IMR-90 (cell line): Measurements from ENCODE around the gene SNAPC4. TPM values are rescaled to one million over a fixed set of nuclear protein-coding genes. Genes with fewer than 3 reads are reported as not detected.

Experiments used
- ATAC-seq: fragments of 200-7000 bp; cut with Tn5 transposase; 2 replicates; pipeline ENCODE4 v1.9.1; 2020; ENCODE audit warnings: low read depth, mild to moderate bottlenecking, moderate library complexity
- BruUV-seq: library from RNA; stranded (reverse); fragments of 400-500 nt; replicated peaks from 2 replicates; lab custom pipeline; 2021; lab: Mats Ljungman, UMichigan
- CTCF ChIA-PET: fragments of 300-600 bp; formaldehyde crosslinking; extraction: SDS; loops from one replicate; lab custom pipeline; 2021; ENCODE audit warnings: antibody characterized with exemption; lab: Yijun Ruan, JAX
- POLR2A ChIA-PET: fragments of 300-600 bp; sonication (Branson Sonifier 250); formaldehyde crosslinking; loops from one replicate; lab custom pipeline; 2022; ENCODE audit warnings: antibody characterized with exemption; ENCODE audit not compliant: unreplicated experiment; lab: Charles Lee
- DNase-seq: peaks from one replicate; pipeline ENCODE4 v3.0.0; 2013
- H2AFZ ChIP-seq: replicated peaks from 2 replicates; pipeline ENCODE3; 2013; ENCODE audit warnings: low read length, mild to moderate bottlenecking; ENCODE audit not compliant: poor library complexity
- H2AK5ac ChIP-seq: 2 replicates; pipeline ENCODE4 v1.6.1; 2013; ENCODE audit warnings: low read depth, low read length, inconsistent platforms
- H2AK9ac ChIP-seq: replicated peaks from 2 replicates; pipeline ENCODE3; 2013; ENCODE audit warnings: mild to moderate bottlenecking, low read depth, low read length, moderate library complexity; ENCODE audit not compliant: poor library complexity
- H2BK120ac ChIP-seq: 2 replicates; pipeline ENCODE4 v1.6.1; 2013; ENCODE audit warnings: low read depth, low read length, inconsistent platforms
- H2BK15ac ChIP-seq: 3 replicates; pipeline ENCODE4 v1.6.1; 2013; ENCODE audit warnings: low read depth, low read length, inconsistent platforms
- H2BK20ac ChIP-seq: 2 replicates; pipeline ENCODE4 v1.6.1; 2013; ENCODE audit warnings: low read depth, mild to moderate bottlenecking, inconsistent platforms, low read length, moderate library complexity
- H2BK5ac ChIP-seq: 2 replicates; pipeline ENCODE4 v1.6.1; 2013; ENCODE audit warnings: mild to moderate bottlenecking, low read depth, low read length, inconsistent platforms; ENCODE audit not compliant: poor library complexity, severe bottlenecking
- H3K14ac ChIP-seq: replicated peaks from 2 replicates; pipeline ENCODE4 v1.6.1; 2013; ENCODE audit warnings: low read depth, low read length, inconsistent platforms
- H3K18ac ChIP-seq: 2 replicates; pipeline ENCODE4 v1.6.1; 2013; ENCODE audit warnings: low read depth, low read length, control low read depth
- H3K23ac ChIP-seq: 2 replicates; pipeline ENCODE4 v1.6.1; 2013; ENCODE audit warnings: low read depth, low read length, inconsistent platforms
- H3K27ac ChIP-seq: 2 replicates; pipeline ENCODE4 v1.5.1; 2013; ENCODE audit warnings: mild to moderate bottlenecking, control low read depth, low read length; ENCODE audit not compliant: insufficient read depth
- H3K27me3 ChIP-seq: 2 replicates; pipeline ENCODE4 v1.6.1; 2013; ENCODE audit warnings: low read length; ENCODE audit not compliant: control insufficient read depth, insufficient read depth
- H3K36me3 ChIP-seq: 2 replicates; pipeline ENCODE4 v1.6.1; 2013; ENCODE audit warnings: low read length, mixed read lengths; ENCODE audit not compliant: control insufficient read depth, insufficient read depth
- H3K4ac ChIP-seq: 2 replicates; pipeline ENCODE4 v1.6.1; 2013; ENCODE audit warnings: low read depth, low read length, inconsistent platforms
- H3K4me1 ChIP-seq: 2 replicates; pipeline ENCODE4 v1.6.1; 2013; ENCODE audit warnings: low read length, mixed read lengths; ENCODE audit not compliant: control insufficient read depth, insufficient read depth
- H3K4me2 ChIP-seq: 2 replicates; pipeline ENCODE4 v1.6.1; 2013; ENCODE audit warnings: low read depth, mild to moderate bottlenecking, control low read depth, low read length, moderate library complexity
- H3K4me3 ChIP-seq: 2 replicates; pipeline ENCODE4 v1.5.1; 2013; ENCODE audit warnings: low read depth, mild to moderate bottlenecking, control low read depth, low read length, moderate library complexity; ENCODE audit not compliant: insufficient read depth
- H3K56ac ChIP-seq: 2 replicates; pipeline ENCODE4 v1.6.1; 2013; ENCODE audit warnings: low read length, inconsistent platforms; ENCODE audit not compliant: insufficient read depth; ENCODE audit errors: extremely low read depth
- H3K79me1 ChIP-seq, 2 experiments: 2 replicates each; pipeline ENCODE4 v1.6.1; 2013; ENCODE audit warnings: low read length in 2 of 2, inconsistent platforms in 1 of 2, low read depth in 1 of 2
- H3K9ac ChIP-seq: 2 replicates; pipeline ENCODE4 v1.6.1; 2013; ENCODE audit warnings: low read depth, low read length, control low read depth
- H3K9me1 ChIP-seq: 2 replicates; pipeline ENCODE4 v1.6.1; 2013; ENCODE audit warnings: low read length, inconsistent platforms; ENCODE audit not compliant: insufficient read depth
- H3K9me3 ChIP-seq: 2 replicates; pipeline ENCODE4 v1.6.1; 2013; ENCODE audit warnings: low read length; ENCODE audit not compliant: control insufficient read depth, insufficient read depth
- H4K20me1 ChIP-seq: 2 replicates; pipeline ENCODE4 v1.6.1; 2013; ENCODE audit warnings: low read length, inconsistent platforms; ENCODE audit not compliant: insufficient read depth
- H4K5ac ChIP-seq: 2 replicates; pipeline ENCODE4 v1.6.1; 2013; ENCODE audit warnings: mild to moderate bottlenecking, low read depth, low read length, control low read depth
- H4K8ac ChIP-seq, 2 experiments: 2 replicates each; pipeline ENCODE4 v1.6.1; 2013; ENCODE audit warnings: low read depth in 2 of 2, low read length in 2 of 2, control low read depth in 1 of 2, inconsistent platforms in 1 of 2
- H4K91ac ChIP-seq: 2 replicates; pipeline ENCODE4 v1.6.1; 2013; ENCODE audit warnings: low read depth, low read length, inconsistent platforms; ENCODE audit not compliant: insufficient read depth
- BHLHE40 ChIP-seq: fragments of 150-350 bp; IDR thresholded peaks from 2 replicates; pipeline ENCODE4 v1.6.1; 2016; ENCODE audit warnings: mild to moderate bottlenecking, low read depth, low read length
- CEBPB ChIP-seq: IDR thresholded peaks from 2 replicates; pipeline ENCODE4 v1.6.1; 2012; ENCODE audit warnings: low read depth, low read length, improper control_type of control experiment
- FOS ChIP-seq: fragments of 150-350 bp; IDR thresholded peaks from 2 replicates; pipeline ENCODE4 v1.6.1; 2016; ENCODE audit warnings: low read depth, low read length
- MAFK ChIP-seq: IDR thresholded peaks from 2 replicates; pipeline ENCODE4 v1.6.1; 2012; ENCODE audit warnings: low read depth, low read length, improper control_type of control experiment
- MAZ ChIP-seq: IDR thresholded peaks from 2 replicates; pipeline ENCODE4 v1.6.1; 2012; ENCODE audit warnings: low read depth, mild to moderate bottlenecking, low read length, improper control_type of control experiment, moderate library complexity, borderline replicate concordance
- NFE2L2 ChIP-seq: fragments of 150-350 bp; IDR thresholded peaks from 2 replicates; pipeline ENCODE4 v1.6.1; 2016; ENCODE audit warnings: low read depth, mild to moderate bottlenecking, low read length
- POLR2A ChIP-seq: IDR thresholded peaks from 2 replicates; pipeline ENCODE4 v1.6.1; 2012; ENCODE audit warnings: mild to moderate bottlenecking, low read depth, low read length
- RAD21 ChIP-seq: IDR thresholded peaks from 2 replicates; pipeline ENCODE4 v1.6.1; 2012; ENCODE audit warnings: low read length, improper control_type of control experiment
- RCOR1 ChIP-seq: IDR thresholded peaks from 2 replicates; pipeline ENCODE4 v1.6.1; 2012; ENCODE audit warnings: mild to moderate bottlenecking, low read length, improper control_type of control experiment; ENCODE audit not compliant: insufficient replicate concordance
- RFX5 ChIP-seq: IDR thresholded peaks from 2 replicates; pipeline ENCODE4 v1.8.0; 2012; ENCODE audit warnings: low read depth, mild to moderate bottlenecking, low read length, moderate library complexity
- SMC3 ChIP-seq: fragments of 150-350 bp; IDR thresholded peaks from 2 replicates; pipeline ENCODE4 v1.6.1; 2016; ENCODE audit warnings: low read depth, mild to moderate bottlenecking, antibody characterized with exemption, low read length, moderate library complexity
- USF2 ChIP-seq: fragments of 150-350 bp; IDR thresholded peaks from 2 replicates; pipeline ENCODE4 v1.6.1; 2017; ENCODE audit warnings: mild to moderate bottlenecking, antibody characterized with exemption, low read length, low read depth
- WGBS, 2 experiments: methylation state at CpG; one replicate each; pipeline versions ENCODE4 v1.1.5 to v1.1.7; 2013; ENCODE audit warnings: missing lambda C conversion rate in 2 of 2; ENCODE audit not compliant: insufficient read length in 1 of 2; ENCODE audit errors: extremely low coverage in 2 of 2; 5-methylcytosine and 5-hydroxymethylcytosine counted together
- dilution Hi-C: fragments of 300-500 bp; cut with HindIII; formaldehyde crosslinking; loops from one replicate; pipeline ENCODE4 v1.14.3; 2018; ENCODE audit warnings: low sequenced_read_pairs; ENCODE audit not compliant: unreplicated experiment
- in situ Hi-C: fragments of 300-500 bp; cut with MboI; formaldehyde crosslinking; loops from 3 replicates; pipeline ENCODE4 v1.14.3; 2019; ENCODE audit warnings: low sequenced_read_pairs, inconsistent platforms, mixed read lengths
- intact Hi-C: fragments of 100-400 bp; cut with micrococcal nuclease; formaldehyde crosslinking; loops from 2 replicates; pipeline ENCODE4 v1.10.0; 2022
- polyA plus RNA-seq, 3 experiments: library from polyadenylated mRNA; depleted of rRNA; stranded (reverse); fragments of >200 nt; gene quantifications; 2 replicates each; pipeline ENCODE4 v1.2.3, GENCODE V29; 2012; ENCODE audit warnings: low replicate concordance in 1 of 3
- total RNA-seq: library from RNA; depleted of rRNA; stranded (reverse); fragments of >200 nt; gene quantifications from 2 replicates; pipeline ENCODE4 v1.2.3, GENCODE V29; 2012
- TF ChIP-seq, protein P1 (sequence below): conservative IDR thresholded peaks from 2 replicates; pipeline ENCODE4 v1.5.1; 2012; ENCODE audit warnings: mild to moderate bottlenecking, low read depth, low read length, improper control_type of control experiment
- TF ChIP-seq, protein P2 (sequence below): fragments of 150-350 bp; IDR thresholded peaks from 2 replicates; pipeline ENCODE4 v1.6.1; 2016; ENCODE audit warnings: low read depth, mild to moderate bottlenecking, low read length, moderate library complexity, borderline replicate concordance

SNAPC4 gene
- total and polyA plus RNA-seq, 2 of the 4 experiments (the other 2 are of a cell fraction): 2.5 to 6.5 TPM

DNA sequence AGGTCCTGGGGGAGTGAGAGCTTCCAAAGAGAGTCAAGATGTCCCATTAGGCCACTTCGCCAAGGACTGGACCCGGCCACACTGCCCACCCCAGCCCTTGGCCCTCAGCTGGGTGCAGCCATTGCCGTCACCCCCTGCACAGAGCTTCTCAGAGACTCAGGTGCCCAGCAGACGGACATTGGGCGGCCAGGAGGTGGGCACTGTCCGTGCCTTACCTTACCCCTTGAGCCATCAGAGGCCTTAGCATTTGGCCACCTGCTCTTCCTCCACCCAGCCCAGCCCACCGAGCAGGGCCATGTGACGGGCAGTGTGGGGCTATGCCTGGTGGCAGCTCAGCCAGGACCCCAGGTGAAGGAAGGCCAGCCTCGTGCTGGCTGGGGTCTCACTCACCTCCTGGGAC, 33.1 kb downstream of the SNAPC4 start (continued):
- TF ChIP-seq MAFK (no peak), SMC3 (no peak), RCOR1 (no peak)

DNA sequence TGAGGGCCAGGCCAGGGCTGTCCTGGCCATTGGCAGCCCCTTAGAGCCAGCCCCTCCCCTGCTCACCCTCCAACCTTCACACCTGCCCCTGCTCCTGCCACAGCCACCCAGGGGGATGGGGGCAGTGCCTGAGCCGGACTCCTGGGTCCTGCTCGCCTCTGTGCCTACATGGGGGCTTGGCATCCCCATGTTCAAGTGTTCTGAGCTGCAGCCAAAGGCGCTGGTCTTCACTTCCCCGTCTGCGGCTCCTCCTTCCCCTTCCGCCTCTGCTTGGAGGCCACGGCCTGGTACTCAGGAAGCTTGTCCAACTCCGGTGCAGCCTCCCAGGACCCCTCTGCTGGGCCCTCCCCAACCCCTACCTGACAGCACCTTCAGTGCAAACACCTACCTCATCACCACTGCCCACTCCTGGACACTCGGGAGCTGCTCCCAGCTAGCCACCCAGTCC, 34.2 kb downstream of the SNAPC4 start:
- POLR2A ChIA-PET: no interaction called here
- TF ChIP-seq RCOR1 (no peak), USF2 (no peak), CEBPB (no peak), MAZ (no peak), FOS (no peak), MAFK (no peak), NFE2L2 (no peak), RFX5 (no peak), SMC3 (no peak), BHLHE40 (no peak), RAD21 (no peak), POLR2A (no peak)
- TF ChIP-seq, protein P1, sequence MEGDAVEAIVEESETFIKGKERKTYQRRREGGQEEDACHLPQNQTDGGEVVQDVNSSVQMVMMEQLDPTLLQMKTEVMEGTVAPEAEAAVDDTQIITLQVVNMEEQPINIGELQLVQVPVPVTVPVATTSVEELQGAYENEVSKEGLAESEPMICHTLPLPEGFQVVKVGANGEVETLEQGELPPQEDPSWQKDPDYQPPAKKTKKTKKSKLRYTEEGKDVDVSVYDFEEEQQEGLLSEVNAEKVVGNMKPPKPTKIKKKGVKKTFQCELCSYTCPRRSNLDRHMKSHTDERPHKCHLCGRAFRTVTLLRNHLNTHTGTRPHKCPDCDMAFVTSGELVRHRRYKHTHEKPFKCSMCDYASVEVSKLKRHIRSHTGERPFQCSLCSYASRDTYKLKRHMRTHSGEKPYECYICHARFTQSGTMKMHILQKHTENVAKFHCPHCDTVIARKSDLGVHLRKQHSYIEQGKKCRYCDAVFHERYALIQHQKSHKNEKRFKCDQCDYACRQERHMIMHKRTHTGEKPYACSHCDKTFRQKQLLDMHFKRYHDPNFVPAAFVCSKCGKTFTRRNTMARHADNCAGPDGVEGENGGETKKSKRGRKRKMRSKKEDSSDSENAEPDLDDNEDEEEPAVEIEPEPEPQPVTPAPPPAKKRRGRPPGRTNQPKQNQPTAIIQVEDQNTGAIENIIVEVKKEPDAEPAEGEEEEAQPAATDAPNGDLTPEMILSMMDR: no peak
- TF ChIP-seq, protein P2, sequence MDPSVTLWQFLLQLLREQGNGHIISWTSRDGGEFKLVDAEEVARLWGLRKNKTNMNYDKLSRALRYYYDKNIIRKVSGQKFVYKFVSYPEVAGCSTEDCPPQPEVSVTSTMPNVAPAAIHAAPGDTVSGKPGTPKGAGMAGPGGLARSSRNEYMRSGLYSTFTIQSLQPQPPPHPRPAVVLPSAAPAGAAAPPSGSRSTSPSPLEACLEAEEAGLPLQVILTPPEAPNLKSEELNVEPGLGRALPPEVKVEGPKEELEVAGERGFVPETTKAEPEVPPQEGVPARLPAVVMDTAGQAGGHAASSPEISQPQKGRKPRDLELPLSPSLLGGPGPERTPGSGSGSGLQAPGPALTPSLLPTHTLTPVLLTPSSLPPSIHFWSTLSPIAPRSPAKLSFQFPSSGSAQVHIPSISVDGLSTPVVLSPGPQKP: no peak

More for the DNA sequence above, 34.2 kb downstream of the SNAPC4 start:
- CTCF ChIA-PET: no interaction called here
- H3K9me1 ChIP-seq: peaks cover 3% of the 10 kb centered on the region; the same call in 1 of the 2 replicates
- H3K14ac ChIP-seq: no peak overlapping the region
- no peak overlapping the region for H3K27ac ChIP-seq
- no peak overlapping the region for H4K91ac ChIP-seq
- dilution Hi-C loops: no loop called here
- no peak for DNase-seq
- no peak overlapping the region for H3K23ac ChIP-seq
- no peak overlapping the region for H2BK15ac ChIP-seq
- no peaks in the 10 kb centered on the region for H3K36me3 ChIP-seq
- no peaks in the 10 kb centered on the region for H3K9me3 ChIP-seq
- intact Hi-C loops: no loop called here
- peaks cover 3 to 22% of the 10 kb centered on the region in 2 experiments; a peak in 3 of 4 replicates for H3K79me1 ChIP-seq
- in situ Hi-C loops: no loop called here
- no peak overlapping the region for H4K8ac ChIP-seq
- no peaks in the 10 kb centered on the region for H4K20me1 ChIP-seq
- no peak overlapping the region for H2AFZ ChIP-seq
- peaks cover 24% of the 10 kb centered on the region for H3K4me1 ChIP-seq
- H3K27me3 ChIP-seq: no peaks in the 10 kb centered on the region
- WGBS, 2 experiments: 86% methylated on average over 9 of the region's 9 CpGs; no CpG with 5 or more reads in 1 of the 2 experiments
- H2BK20ac ChIP-seq: no peak overlapping the region
- peak overlapping the region; percentile 9 for H2AK9ac ChIP-seq
- H2AK5ac ChIP-seq: no peak overlapping the region
- H3K9ac ChIP-seq: no peak overlapping the region
- no TSS peak for BruUV-seq
- no peak overlapping the region for H2BK120ac ChIP-seq
- no peak overlapping the region for H3K18ac ChIP-seq
- H3K4me3 ChIP-seq: no peak overlapping the region
- no peak overlapping the region for H3K56ac ChIP-seq
- no peak for ATAC-seq
- H2BK5ac ChIP-seq: no peak overlapping the region
- no peak overlapping the region for H4K5ac ChIP-seq
- H3K4ac ChIP-seq: no peak overlapping the region
- no peak overlapping the region for H3K4me2 ChIP-seq
